Esophagus squamous epithelium (tissue), 5 donors: ENCODE results near the gene MSH6. TPM values are rescaled to one million over a fixed set of nuclear protein-coding genes. Genes with fewer than 3 reads are reported as not detected.

ENCODE experiments used
- DNase-seq: peaks from one replicate; lab custom pipeline; 2025; lab: John Stamatoyannopoulos, UW
- H3K27ac ChIP-seq, 4 donors: fragments of 200-600 bp; sonication (generic); one replicate each; pipeline ENCODE4 v1.5.1; 2016 to 2019; ENCODE audit warnings: mild to moderate bottlenecking in 1 of 4
- H3K27me3 ChIP-seq, 4 donors: fragments of 200-600 bp; sonication (generic); 1 replicate in 3 of 4; 2 replicates in 1 of 4; pipeline versions ENCODE4 v1.5.1 to v1.6.0; 2017 to 2021; ENCODE audit warnings: antibody characterized with exemption in 1 of 4
- H3K36me3 ChIP-seq, 3 donors: fragments of 200-600 bp; sonication (generic); one replicate each; pipeline ENCODE4 v1.5.1; 2016 to 2019
- H3K4me1 ChIP-seq, 3 donors: fragments of 200-600 bp; sonication (generic); one replicate each; pipeline ENCODE4 v1.5.1; 2017 to 2019
- H3K4me3 ChIP-seq, 4 donors: fragments of 200-600 bp; sonication (generic); 1 replicate in 3 of 4; 2 replicates in 1 of 4; pipeline ENCODE4 v1.5.1; 2016 to 2019; ENCODE audit warnings: mild to moderate bottlenecking in 2 of 4, moderate library complexity in 1 of 4
- H3K9me3 ChIP-seq, 3 donors: fragments of 200-600 bp; sonication (generic); one replicate each; pipeline ENCODE4 v1.5.1; 2016 to 2019
- CTCF ChIP-seq, 6 experiments: fragments of 450-650 bp in 4 of 6; fragments of 200-600 bp in 2 of 6; sonication (generic) in 2 of 6; IDR thresholded peaks; one replicate each; pipeline ENCODE4 v1.5.1; 2016 to 2019; ENCODE audit warnings: antibody characterized with exemption in 6 of 6, mild to moderate bottlenecking in 4 of 6, moderate library complexity in 4 of 6
- POLR2A ChIP-seq, 4 donors: fragments of 450-650 bp; IDR thresholded peaks; one replicate each; pipeline ENCODE4 v1.6.1; 2017; ENCODE audit warnings: antibody characterized with exemption in 4 of 4, mild to moderate bottlenecking in 4 of 4, moderate library complexity in 3 of 4
- whole genome bisulfite sequencing, 2 donors: methylation state at CpG; one replicate each; pipeline ENCODE4 v1.1.5; 2018; 5-methylcytosine and 5-hydroxymethylcytosine counted together
- intact Hi-C: fragments of 100-400 bp; cut with DNase I; formaldehyde crosslinking; loops from one replicate; pipeline ENCODE4 v1.15.0; 2022
- total RNA-seq, 4 donors: library from RNA; depleted of rRNA; stranded (reverse); fragments of >200 nt; gene quantifications; one replicate each; pipeline ENCODE4 v1.1.0, GENCODE V29; 2016
- donor health status: DM: yes; HTN: yes; CAD: no.

MSH6 gene
- total RNA-seq, 4 donors from 2014 or later: 22.7 to 29.5 (median 25.4) TPM

DNA sequence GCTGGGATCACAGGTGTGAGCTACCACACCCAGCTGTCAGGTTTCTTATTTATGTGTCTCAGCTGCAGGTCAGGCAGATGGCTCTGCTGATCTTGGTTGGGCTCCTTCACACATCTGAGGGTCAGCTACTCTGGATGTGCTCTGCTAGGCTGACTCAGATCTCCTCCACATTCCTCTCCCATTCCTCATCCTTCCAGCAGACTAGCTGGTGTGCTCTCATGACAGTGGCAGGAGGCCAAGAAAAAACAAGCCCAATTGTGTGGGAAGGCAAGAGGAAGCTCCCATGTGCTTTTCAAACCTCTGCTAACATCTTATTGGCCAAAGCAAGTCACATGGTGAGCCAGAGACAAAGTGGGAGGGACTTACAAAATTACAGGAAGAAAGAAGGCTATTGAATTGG lies 11.7 kb upstream of the MSH6 start:
- Histone ChIP-seq H3K4me3 (no peak overlapping the region), H3K27ac (no peak overlapping the region), H3K27me3 (no peaks in the 10 kb centered on the region), H3K4me1 (peaks cover 0 to 8% (median 0%) of the 10 kb centered on the region in 3 donors), H3K36me3 (no peaks in the 10 kb centered on the region), H3K9me3 (no peaks in the 10 kb centered on the region)
- intact Hi-C loops: no loop called here
- DNase-seq: no peak
- TF ChIP-seq POLR2A (IDR thresholded peaks at IDR 0.05) (no peak), CTCF (IDR thresholded peaks at IDR 0.05) (no peak)

GRCh38 chr2:47772343-47772742 lies 10.6 kb upstream of the MSH6 start:
- Histone ChIP-seq H3K36me3 (no peaks in the 10 kb centered on the region), H3K4me3 (no peak overlapping the region), H3K27ac (no peak overlapping the region), H3K4me1 (peaks cover 0 to 8% (median 0%) of the 10 kb centered on the region in 3 donors), H3K9me3 (no peaks in the 10 kb centered on the region), H3K27me3 (no peaks in the 10 kb centered on the region)
- intact Hi-C loops: no loop called here
- no peak for DNase-seq
- WGBS, 2 donors: 91% methylated on average over 2 of the region's 2 CpGs; no CpG with 5 or more reads in 1 of the 2 donors
- TF ChIP-seq CTCF (IDR thresholded peaks at IDR 0.05) (no peak), POLR2A (IDR thresholded peaks at IDR 0.05) (no peak)

GRCh38 chr2:47774567-47774966 lies 8.4 kb upstream of the MSH6 start:
- DNase-seq: no peak
- intact Hi-C loops: no loop called here

GRCh38 chr2:47777277-47777937 lies 5.5 kb upstream of the MSH6 start:
- Histone ChIP-seq H3K4me1 (peaks cover 0 to 7% (median 6%) of the 10 kb centered on the region in 3 donors), H3K9me3 (no peaks in the 10 kb centered on the region), H3K27ac (no peak overlapping the region), H3K36me3 (no peaks in the 10 kb centered on the region), H3K27me3 (no peaks in the 10 kb centered on the region), H3K4me3 (no peak overlapping the region)
- TF ChIP-seq CTCF (IDR thresholded peaks at IDR 0.05): no peak
- no peak for TF ChIP-seq POLR2A (IDR thresholded peaks at IDR 0.05)
- WGBS, 2 donors: 91 to 92% methylated on average over 13 of the region's 13 CpGs
- intact Hi-C loops: no loop called here
- DNase-seq: no peak

More at GRCh38 chr2:47774567-47774966, 8.4 kb upstream of the MSH6 start:
- Histone ChIP-seq H3K36me3 (no peaks in the 10 kb centered on the region), H3K9me3 (no peaks in the 10 kb centered on the region), H3K27me3 (no peaks in the 10 kb centered on the region), H3K27ac (no peak overlapping the region), H3K4me1 (no peaks in the 10 kb centered on the region), H3K4me3 (no peak overlapping the region)
- TF ChIP-seq POLR2A (IDR thresholded peaks at IDR 0.05): no peak
- no peak for TF ChIP-seq CTCF (IDR thresholded peaks at IDR 0.05)

DNA sequence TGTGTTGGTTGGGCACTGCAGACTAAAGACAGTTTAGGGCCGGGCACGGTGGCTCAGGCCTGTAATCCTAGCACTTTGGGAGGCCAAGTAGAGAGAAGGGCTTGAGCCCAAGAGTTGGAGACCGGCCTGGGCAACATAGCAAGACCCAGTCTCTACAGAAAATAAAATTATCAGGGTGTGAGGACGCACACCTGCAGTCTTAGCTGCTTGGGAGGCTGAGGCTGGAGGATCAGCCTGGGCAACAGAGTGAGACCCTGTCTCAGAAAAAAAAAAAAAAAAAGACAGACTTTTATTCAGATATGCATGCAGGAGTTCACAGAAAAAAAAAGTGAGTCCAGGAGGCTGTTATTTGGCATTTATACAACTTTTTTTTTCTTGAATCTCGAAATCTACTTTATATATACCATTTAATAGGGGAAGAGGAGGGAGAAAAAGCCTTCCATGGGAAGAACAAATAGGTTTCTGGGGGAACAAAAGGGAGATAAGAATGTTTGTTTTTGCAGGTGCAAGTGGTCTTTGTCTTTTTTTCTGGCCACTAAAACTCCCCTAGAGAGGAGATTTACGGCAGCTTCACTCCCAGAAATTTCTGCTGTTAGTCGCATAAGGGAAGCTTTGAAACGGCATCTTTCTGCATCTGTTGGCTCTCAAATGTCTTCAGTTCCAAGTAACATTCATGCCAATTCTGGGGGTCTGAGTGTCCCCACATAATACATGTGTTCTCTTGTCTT lies 4.1 kb upstream of the MSH6 start:
- WGBS, 2 donors: 85 to 86% methylated on average over 8 of the region's 8 CpGs

More for the DNA sequence above, 4.1 kb upstream of the MSH6 start:
- H3K9me3 ChIP-seq: no peaks in the 10 kb centered on the region
- no peaks in the 10 kb centered on the region for H3K27me3 ChIP-seq
- no peaks in the 10 kb centered on the region for H3K36me3 ChIP-seq
- H3K4me3 ChIP-seq: no peak overlapping the region
- intact Hi-C loops: no loop called here
- no peak for TF ChIP-seq CTCF (IDR thresholded peaks at IDR 0.05)
- no peak for TF ChIP-seq POLR2A (IDR thresholded peaks at IDR 0.05)
- no peak for DNase-seq
- peaks cover 0 to 7% (median 6%) of the 10 kb centered on the region in 3 donors for H3K4me1 ChIP-seq
- H3K27ac ChIP-seq: no peak overlapping the region
